Hematopoietic multipotent progenitor cell treated with erythropoietin and hydrocortisone succinate and interleukin-3 and kit ligand, for 8 days (in vitro differentiated cells): ENCODE results near the gene SLC27A5.
A peak's percentile ranks its signal among the peaks of the same experiment; 100 is the strongest.

Experiments
- DNase-seq: peaks from one replicate; pipeline ENCODE4 v3.0.0-alpha.2; 2015

The SLC27A5 gene, protein sequence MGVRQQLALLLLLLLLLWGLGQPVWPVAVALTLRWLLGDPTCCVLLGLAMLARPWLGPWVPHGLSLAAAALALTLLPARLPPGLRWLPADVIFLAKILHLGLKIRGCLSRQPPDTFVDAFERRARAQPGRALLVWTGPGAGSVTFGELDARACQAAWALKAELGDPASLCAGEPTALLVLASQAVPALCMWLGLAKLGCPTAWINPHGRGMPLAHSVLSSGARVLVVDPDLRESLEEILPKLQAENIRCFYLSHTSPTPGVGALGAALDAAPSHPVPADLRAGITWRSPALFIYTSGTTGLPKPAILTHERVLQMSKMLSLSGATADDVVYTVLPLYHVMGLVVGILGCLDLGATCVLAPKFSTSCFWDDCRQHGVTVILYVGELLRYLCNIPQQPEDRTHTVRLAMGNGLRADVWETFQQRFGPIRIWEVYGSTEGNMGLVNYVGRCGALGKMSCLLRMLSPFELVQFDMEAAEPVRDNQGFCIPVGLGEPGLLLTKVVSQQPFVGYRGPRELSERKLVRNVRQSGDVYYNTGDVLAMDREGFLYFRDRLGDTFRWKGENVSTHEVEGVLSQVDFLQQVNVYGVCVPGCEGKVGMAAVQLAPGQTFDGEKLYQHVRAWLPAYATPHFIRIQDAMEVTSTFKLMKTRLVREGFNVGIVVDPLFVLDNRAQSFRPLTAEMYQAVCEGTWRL

DNA sequence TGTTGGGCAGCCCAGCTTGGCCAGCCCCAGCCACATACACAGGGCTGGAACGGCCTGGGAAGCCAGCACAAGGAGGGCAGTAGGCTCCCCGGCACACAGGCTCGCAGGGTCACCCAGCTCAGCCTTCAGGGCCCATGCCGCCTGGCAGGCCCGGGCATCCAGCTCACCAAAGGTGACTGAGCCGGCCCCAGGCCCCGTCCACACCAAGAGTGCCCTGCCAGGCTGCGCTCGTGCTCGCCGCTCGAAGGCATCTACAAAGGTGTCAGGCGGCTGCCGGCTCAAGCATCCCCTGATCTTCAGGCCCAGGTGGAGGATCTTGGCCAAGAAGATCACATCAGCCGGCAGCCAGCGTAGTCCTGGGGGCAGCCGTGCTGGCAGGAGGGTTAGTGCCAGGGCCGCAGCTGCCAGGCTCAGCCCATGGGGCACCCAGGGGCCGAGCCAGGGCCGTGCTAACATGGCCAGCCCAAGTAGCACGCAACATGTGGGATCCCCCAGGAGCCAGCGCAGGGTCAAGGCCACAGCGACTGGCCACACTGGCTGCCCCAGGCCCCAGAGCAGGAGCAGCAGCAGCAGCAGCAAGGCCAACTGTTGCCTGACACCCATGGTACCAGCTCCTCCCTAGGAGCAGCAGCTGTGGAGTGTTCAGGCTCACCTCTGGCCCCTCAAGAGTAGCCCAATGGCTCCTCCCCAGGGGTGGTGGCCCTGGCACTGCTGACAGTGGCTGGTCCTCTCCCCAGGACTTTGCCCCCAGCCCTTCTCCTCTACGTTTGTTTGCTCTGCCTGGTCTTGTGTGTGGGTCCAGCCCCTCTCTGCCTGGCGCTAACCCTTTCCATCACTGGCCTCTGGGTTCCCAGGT lies at the start of gene SLC27A5:
Gene SLC27A5 (minus strand): TSS at position 640 of the 856 bp plus-strand sequence. CDS start 37 bp downstream, at position 603.
- DNase-seq = no peak

DNA sequence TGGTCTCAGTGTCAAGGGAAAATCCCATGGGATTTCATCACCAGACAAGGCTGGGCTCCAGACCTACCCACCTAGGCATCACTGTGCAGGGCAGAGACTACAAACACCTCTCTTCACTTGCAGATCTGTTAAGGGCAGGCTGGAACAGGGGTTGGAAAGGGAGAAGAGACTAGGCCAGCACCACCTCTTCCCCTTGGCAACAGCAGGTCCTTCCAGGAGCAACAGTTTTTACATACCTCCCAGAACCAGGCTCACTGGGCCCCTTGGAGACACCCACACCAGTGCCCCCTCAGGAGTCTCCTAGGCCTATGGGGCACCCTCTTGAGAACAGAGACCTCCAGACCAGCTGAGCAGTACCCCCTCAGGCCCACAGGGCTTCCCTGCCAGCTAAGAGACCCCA lies 49.1 kb upstream of the SLC27A5 start:
- DNase-seq = no peak

DNA sequence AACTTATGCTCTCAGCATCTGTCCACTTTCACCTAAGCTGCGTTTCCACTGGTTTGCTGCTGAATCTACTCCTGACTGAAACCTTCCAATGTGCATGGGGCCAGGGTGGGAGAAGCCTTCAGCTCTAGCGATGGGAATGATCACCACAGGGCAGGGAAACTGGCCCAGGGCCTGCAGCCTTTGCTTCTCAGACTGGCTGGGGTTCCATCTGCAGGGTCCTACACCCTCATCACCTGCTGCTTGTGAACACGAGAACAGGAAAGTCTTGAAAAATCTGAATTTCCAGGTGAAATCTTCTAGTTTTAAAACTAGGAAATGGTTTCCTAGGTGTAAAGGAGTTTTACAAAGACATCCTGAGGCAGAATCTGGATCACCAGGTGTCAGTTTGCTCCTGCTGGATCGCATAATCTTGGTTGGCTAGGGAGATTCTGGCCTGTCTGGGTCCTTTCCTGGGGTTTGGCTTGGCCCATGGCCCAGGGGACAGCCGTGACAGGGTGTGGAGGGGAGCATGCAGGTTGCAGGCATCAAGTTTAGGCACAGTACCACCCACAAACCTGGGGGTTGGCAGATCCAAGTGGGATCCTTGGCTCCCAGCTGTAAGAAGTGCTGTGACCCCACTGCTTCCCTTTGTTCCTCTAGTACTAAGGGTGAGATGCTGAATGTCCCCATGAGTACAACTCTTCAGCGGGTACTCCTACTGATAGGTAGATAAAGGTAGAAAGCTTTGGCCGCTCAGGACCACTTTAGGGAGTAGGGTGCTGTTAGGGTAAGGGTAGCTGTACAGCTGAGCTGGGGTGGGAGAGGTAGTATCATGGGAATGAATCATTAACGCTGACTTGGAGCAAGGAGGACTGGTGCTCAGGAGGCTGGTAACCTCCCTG lies 48.5 kb upstream of the SLC27A5 start:
- no peak for DNase-seq

DNA sequence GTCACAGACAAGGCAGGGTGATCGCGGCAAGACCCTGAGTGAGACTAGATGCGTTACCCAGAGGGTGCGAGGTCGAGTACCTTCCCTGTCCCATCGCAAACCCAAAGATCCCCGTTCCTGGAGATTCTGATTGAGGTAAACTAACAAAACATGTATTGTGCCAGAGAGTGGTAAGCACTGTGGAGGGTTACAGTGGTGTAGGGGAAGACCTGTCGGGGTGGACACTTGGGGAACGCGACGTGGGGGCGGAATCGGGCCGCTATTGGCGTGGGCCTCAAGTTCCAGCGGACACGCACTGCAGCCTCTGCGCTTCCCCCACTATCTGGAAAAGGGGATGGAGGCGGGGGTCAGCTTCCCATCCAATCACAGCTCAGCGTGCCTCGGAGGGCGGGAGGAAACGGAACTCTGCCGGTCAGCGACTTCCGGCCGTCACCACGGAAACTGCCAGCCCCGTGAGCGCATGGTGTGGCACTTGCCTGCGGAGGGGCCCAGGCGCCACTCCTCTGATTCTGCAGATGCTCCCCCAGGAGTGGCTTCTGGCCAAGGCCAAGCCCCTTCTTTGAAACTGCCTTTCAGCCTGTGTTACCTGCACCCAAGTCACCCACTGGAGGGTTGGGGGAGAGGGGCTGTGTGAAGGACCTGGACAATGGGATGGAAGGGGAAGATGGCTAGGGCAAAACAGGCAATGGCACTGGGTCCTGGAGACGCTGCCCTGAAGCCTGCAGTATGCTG lies 47.6 kb upstream of the SLC27A5 start:
- peak; percentile 94 for DNase-seq

DNA sequence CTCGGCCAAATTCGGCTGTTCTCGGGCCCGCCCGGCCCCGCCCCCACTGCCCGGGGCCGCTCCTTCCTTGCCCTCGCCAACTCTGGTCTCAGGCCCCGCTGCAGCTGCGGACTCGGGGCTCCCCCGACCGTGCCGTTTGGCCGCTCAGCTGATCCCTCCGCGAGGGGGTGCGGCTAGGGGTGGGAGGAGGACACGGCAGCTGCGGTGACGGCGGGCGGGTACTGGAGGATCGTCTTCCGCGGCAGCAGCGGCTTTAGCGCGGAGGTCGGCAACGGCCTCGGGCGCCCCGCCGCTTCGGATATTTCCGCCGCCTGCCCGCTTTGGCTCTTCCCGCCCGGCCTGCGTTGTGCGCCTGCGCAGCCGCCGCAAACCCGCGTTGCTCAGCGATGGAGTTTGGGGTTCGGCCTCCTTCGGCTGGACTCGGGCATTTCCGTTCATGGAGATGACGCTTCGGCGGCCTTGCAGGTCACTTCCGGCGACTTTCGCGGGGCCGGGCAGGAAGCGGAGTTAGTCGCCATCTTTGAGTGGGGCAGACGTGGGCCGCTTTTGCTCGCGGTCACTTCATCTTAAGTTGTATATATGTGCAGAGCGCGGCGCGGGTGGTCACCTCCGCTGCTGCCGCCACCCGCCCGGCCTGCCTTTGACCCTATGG lies 47.0 kb upstream of the SLC27A5 start:
- peak; percentile 98 for DNase-seq

DNA sequence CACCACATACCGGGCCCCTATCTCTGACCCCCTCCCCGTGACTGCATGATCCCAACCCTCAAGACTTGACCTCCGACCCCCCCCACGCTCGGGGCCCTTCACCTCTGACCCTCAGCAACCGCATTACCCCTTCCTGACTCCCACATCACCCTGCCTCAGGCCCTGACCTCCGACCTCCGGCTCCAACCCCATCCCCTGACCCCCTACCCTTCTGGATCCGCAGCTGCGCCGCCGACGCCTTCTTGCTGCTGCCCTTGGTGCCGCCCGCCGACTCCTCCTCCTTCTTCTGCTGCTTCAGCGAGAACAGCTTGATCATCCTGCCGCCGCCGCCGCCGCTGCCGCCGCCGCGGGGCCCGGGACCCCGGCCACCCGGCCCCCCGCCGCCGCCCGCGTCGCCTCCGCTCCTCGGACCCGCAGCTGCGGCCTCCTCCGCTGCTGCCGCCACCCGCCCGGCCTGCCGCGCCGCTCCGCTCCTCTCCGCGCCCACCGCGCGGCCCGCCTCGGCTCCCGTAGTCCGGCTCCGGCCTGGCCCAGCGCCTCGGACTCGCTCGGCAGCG lies 46.4 kb upstream of the SLC27A5 start, which contains the start of gene UBE2M:
Gene UBE2M (minus strand): TSS at position 546 of the 557 bp plus-strand sequence. CDS start 230 bp downstream, at position 316.
- no peak for DNase-seq

DNA sequence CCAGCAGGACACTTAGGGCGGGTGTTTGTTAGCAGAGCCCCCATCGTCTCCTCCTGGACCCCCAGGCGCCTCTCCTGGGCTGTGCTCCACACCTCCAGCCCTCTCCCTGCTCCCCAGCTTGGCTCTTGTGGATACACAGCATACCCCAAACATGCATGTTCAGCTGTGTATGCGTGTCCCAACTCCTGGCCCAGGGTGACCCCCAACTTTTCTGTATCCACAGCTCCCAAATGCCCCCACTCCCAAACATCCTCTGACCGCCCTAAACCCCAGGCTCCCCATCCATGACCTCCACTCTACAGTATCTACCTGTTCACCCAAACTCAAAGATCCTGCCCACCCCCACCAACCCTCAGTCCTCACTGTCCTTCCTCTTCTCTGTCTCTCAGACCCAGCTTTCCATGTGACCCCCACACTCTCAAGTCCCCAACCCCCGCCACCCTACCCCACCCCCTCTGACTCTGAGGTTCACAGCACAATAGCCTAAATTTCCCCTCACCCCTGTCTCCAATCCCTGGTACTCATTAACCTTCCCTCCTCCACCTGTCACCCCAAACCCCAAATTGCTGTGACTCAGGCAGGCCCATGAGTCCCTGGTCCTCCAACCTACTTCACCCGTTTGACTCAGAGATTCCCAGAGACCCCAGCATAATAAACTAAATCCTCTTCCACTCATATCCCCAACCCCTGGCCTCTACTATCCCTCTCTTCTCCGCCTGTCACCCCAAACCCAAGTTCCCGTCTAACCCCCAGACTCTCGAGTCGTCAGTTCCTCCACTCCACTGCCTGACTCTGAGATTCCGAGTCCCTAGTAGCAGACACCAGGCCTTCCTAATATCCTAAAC lies 45.7 kb upstream of the SLC27A5 start:
- no peak for DNase-seq

DNA sequence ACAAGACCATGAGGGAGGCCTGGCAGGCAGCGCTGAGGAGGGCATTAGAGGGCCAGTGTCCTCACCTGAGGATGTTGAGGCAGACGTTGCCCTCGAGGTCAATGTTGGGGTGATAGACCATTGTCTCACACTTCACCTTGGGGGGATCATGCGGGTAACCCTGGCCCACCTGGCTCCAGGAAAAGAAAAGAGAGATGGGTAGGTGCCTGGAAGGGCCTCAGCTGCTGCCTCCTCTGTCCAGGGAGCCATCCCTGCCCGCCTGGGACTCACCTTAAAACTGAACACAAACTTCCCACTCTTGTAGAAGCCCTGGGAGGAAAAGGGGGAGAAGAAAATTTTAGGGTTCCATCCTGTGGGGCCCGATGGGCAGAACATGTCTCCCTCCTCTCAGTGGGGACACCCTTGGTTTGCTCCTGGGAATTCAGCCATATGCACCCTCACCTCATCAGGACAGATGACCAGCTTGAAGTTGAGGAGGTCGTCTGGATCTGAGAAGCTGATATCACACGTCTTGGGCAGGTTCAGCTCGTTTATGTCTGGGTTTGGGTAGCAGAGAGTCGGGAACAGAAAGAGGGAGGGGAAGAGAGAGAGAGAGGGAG lies 44.9 kb upstream of the SLC27A5 start:
- no peak for DNase-seq

DNA sequence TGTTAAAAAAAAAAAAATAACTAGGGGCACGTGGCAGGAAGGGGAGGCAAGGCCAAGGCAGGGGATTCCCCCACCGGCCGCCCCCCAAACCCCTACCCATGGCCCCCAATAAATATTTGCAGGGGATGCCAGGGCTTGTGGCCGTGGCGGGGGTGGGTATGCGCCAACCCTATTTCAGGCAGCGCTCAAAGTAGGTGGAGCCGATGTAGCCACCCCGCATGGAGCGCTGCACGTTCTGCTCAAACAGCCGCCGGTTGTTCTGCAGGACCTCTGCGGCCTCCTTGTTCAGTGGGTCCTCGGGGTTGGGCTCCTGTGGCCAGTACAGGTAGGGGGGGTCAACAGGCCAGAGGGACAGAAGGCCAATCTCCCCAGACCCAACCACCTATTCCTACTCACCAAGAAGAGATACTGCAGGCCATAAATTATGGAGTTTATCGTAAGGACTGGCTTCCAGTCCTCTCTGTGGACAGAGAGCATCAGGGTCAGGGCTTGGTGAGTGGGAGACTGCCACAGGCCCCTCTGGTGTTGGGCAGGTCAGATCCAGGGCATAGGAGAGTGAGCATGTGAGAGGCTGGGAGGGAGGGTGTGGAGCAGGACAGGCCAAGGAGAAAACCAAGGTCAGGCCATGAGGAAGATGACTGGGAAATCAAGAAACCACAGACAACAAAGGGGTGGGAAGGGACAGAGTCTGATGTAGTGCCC lies 44.3 kb upstream of the SLC27A5 start:
- DNase-seq = no peak

DNA sequence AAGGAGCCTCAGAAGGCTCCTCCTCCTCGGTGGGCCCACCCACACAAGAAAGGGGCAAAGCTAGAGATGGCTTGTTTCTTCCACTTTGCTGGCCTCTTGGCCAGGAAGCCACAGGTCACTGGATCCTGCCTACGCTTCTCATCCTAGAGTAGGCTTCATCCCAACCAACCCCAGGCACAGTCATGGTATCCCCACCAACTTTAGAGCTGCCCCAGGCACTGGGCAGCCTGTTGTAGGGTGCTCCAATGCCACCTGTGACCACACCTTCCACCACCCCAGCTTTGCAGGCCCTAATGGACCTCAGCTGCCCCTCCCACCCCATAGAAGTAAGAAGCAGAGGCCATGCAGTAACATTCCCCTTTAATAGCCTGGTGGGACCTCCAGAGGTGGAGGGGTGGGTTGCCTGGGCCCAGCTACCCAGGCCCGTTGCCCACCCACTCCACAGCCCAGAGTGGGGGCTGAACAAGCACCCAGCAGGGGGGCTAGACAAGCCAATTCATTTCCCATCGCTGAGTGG lies 43.6 kb upstream of the SLC27A5 start:
- DNase-seq = no peak

DNA sequence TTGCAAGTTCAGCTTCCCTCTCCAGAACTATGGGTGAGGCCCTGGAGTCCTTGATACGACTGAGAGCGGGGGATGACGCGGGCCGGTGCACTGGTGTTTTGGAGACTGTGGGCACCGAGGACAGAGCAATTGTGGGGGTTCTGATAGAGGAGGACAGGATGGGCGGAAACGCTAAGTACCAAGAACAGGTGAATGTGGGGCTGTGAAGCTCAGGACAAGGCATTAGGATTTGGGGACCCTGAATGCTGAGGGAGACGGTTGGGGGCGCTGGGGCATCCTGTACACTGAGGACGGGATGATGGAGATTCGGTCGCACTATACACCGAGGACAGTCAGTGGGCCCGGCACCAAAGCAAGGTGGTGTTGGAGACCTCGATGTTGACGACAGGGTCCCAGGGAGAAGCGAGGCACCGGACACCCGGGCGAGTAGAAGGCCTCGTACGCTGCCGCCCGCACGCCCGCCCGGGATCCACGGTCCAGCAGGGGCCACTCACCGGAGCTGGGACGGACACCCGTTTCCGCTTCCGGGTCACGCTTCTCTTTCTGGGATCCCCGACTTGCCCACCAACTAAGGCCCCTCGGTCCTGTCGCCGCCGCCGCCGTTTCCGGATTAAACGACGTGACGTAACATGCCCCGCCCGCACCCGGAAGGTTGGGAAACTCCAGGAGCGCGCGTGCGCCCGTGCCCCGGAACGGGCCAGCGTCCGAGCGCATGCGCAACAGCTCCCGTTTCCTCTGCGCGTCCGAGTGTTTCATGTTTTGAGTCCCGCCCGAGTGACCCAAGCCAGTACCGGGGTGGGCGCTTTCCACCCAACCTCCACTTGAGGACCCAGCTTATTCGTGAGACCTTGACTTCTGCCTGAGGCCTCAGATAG lies 42.9 kb upstream of the SLC27A5 start, which contains the start of gene CHMP2A:
Gene CHMP2A (minus strand): TSS at position 612 of the 875 bp plus-strand sequence. CDS start 893 bp downstream, outside the sequence.
- DNase-seq = peak; percentile 96

DNA sequence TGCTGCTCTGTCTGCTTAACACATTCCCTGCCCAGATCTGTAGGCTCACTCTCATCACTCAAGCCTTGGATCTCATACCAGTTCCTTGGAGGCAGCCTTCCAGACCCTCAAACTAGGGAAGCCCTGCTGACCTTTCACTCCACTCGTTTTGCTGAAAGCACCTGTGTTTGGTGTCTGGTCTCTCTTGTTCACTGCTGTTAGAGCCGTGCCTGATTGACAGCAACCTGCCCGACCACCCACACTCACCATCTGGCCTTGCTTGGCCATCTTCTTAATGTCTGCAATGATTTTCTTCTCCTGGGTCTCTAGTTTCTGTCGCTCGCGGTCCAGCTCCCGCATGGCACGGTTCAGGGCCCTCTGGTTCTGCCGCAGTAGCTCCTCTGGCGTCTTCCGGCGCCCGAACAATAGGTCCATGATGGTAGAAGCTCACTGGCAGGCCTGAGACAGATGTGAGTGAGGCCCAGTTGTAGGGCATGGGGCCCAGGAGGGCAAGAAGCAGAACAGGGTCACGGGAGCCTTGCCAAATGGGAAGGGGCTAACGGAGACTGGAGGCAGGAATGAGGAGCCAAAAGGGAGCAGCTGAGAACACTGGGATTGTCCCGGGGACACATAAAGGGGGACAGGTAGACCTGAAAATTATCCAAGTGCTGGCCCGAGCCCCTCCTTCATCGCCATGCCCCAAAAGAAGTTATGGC lies 42.2 kb upstream of the SLC27A5 start:
- DNase-seq = no peak

DNA sequence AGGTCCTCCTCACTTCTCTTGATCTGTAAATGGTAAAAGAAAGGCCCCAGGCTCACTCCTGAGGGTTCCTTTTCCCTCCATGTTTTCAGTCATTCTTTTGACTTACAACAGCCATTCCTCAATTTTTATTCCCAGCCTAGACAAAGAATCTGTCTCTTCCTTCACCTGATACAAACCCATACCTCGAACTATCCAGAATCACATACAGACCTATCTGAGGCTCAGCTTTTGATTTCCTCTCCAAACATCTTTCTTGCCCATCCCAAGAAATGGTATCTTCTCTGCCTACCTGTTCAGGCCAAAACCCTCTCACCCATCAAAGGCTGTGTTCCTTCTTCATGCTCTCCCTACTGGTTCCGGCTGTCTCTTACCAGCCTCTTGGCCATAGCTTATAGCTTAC lies 40.9 kb upstream of the SLC27A5 start:
- DNase-seq = no peak

DNA sequence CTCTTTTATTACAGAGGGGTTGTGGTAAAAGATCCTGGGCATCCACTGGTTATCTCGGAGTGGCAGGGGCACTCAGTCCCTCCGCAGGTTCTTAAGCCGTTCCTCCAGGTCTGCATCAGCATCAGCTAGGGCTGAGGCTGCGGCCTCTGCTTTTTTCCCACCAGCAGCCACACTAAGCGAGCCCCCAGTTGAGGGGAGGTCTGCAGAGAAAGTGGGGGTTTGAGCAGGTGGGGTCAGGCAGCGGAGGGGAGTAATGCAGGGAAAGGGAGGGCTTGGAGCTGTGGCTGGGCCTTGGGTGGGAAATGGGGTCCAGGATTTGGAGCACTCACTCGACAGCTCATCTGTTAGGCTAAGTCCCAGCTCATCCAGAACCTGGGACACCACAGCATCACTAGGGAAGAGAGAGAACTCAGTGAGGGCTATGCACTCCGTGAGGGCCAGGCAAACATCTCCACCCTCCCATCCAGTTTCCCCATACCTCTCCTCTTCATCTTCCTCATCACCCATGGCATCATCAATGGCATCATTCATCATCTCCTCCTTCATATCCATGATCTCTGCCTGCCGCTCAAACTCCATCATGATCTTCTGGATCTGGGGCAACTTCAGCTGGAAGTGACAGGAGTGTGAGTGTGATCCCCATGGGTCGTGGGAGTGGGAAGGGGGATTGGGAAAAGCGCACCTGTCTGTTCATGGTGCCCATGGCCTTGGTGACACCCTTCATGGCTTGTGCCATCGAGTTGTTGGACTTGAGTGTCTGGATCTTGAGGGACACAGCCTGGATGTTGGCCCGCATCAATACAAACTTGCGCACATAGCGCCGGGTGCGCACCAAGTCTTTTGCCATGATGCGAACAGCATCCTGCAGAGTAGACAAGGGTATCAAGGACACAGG lies 40.0 kb upstream of the SLC27A5 start:
- no peak for DNase-seq

DNA sequence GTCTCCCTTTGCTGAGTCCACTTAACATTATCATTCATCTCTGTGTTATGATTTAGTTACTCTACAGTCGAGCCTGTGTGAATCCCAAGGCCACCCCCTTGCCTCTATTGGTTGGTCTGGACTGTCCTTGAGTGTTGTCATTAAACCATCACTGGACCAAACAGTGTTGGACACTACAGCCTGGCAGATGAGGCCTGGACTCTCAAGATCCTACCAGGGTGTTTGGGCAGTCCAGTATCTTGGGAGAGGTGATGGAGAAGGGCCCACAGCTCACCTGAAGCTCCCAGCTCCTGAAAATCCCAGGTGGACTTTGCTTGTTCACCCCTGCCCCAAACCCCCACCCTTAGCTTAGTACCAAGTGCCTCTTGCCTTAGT lies 39.3 kb upstream of the SLC27A5 start:
- no peak for DNase-seq
